ENCODE data around the gene CYB561.

The CYB561 gene

GRCh38 chr17:63492940-63493339, 46.8 kb upstream of the CYB561 start:
- TF ChIP-seq REST (IDR thresholded peaks at IDR 0.05; ENCODE audit: insufficient read depth in 1 of 2, low read depth in 2 of 2, low read length in 2 of 2) (no peak), TAF1 (IDR thresholded peaks at IDR 0.05; ENCODE audit: borderline replicate concordance, insufficient read depth, low read length) (no peak), SIN3A (IDR thresholded peaks at IDR 0.05; ENCODE audit: borderline replicate concordance, insufficient read depth, low read length) (no peak), FOXP2 (optimal IDR thresholded peaks at IDR 0.05; ENCODE audit: borderline replicate concordance, extremely low read depth, extremely low read length, insufficient read depth) (no peak), POLR2AphosphoS5 (IDR thresholded peaks at IDR 0.05; ENCODE audit: low read depth, low read length) (no peak)

DNA sequence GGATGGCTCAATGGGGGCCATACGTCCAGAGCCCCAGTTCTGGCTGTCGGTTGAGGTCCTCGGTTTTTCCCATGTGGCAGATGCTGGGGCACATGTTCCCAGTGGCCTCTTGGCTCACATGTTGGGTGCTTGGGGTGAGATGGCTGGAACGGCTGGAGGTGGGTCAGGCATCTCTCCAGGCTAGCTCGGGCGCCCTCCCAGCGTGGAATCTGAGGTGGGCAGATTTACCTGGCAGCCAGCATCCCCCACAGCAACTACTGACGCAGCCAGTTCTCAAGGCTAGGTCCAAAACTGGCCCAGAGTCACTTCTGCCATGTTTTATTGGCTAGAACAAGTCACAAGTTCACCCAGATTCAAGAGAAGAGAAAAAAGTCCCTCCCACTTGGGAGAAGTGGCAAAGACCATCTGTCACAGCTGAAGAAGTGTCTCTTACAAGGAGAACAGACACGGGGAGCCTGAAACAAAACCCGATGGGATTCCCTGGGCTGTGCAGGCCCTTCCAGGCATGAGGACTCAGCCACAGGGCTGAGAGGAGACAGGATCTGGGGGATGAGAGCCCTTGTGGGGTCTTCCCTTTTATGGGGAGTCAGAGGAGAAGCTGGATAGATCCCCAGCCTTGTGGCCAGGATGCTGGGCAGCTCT, 46.0 kb upstream of the CYB561 start:
- no peak for TF ChIP-seq POLR2AphosphoS5 (IDR thresholded peaks at IDR 0.05; ENCODE audit: low read depth, low read length)
- TF ChIP-seq TAF1 (IDR thresholded peaks at IDR 0.05; ENCODE audit: borderline replicate concordance, insufficient read depth, low read length): no peak
- TF ChIP-seq FOXP2 (optimal IDR thresholded peaks at IDR 0.05; ENCODE audit: borderline replicate concordance, extremely low read depth, extremely low read length, insufficient read depth): no peak
- no peak for TF ChIP-seq REST (IDR thresholded peaks at IDR 0.05; ENCODE audit: insufficient read depth in 1 of 2, low read depth in 2 of 2, low read length in 2 of 2)
- TF ChIP-seq SIN3A (IDR thresholded peaks at IDR 0.05; ENCODE audit: borderline replicate concordance, insufficient read depth, low read length): no peak

- no peak for TF ChIP-seq FOXP2 (optimal IDR thresholded peaks at IDR 0.05; ENCODE audit: borderline replicate concordance, extremely low read depth, extremely low read length, insufficient read depth)
- no peak for TF ChIP-seq TAF1 (IDR thresholded peaks at IDR 0.05; ENCODE audit: borderline replicate concordance, insufficient read depth, low read length)
- TF ChIP-seq SIN3A (IDR thresholded peaks at IDR 0.05; ENCODE audit: borderline replicate concordance, insufficient read depth, low read length): no peak
- TF ChIP-seq REST (IDR thresholded peaks at IDR 0.05; ENCODE audit: insufficient read depth in 1 of 2, low read depth in 2 of 2, low read length in 2 of 2): no peak
- TF ChIP-seq POLR2AphosphoS5 (IDR thresholded peaks at IDR 0.05; ENCODE audit: low read depth, low read length): no peak
Measured at GRCh38 chr17:63491413-63491812, 45.3 kb upstream of the CYB561 start.

DNA sequence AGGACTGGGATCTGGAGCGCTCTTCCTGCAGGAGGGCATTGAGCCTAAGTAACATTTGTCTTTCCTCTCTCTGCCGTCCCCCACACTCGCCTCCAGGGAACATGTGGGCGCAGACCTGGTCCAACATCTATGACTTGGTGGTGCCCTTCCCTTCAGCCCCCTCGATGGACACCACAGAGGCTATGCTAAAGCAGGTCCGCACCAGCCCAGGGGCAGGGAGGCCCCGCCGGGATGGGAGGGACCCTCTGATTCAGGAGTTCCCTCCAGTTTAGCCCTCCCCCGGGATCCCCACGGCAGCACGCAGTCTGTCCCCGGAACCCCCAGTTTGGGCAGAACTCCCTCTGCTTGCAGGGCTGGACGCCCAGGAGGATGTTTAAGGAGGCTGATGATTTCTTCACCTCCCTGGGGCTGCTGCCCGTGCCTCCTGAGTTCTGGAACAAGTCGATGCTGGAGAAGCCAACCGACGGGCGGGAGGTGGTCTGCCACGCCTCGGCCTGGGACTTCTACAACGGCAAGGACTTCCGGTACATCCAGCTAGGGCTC, 44.8 kb upstream of the CYB561 start:
- TF ChIP-seq POLR2AphosphoS5 (IDR thresholded peaks at IDR 0.05; ENCODE audit: low read depth, low read length): no peak
- no peak for TF ChIP-seq SIN3A (IDR thresholded peaks at IDR 0.05; ENCODE audit: borderline replicate concordance, insufficient read depth, low read length)
- no peak for TF ChIP-seq REST (IDR thresholded peaks at IDR 0.05; ENCODE audit: insufficient read depth in 1 of 2, low read depth in 2 of 2, low read length in 2 of 2)
